Femur (tissue), 1 donor: ENCODE data around the gene KRTAP1-3.
"Not testable (repeated sequence)": the region's sequence is repeated elsewhere in the genome, so short reads cannot be mapped to it uniquely, and the experiment has no call there.

Experiments used
- DNase-seq: peaks from one replicate; pipeline ENCODE4 v3.0.0-alpha.2; 2017

The KRTAP1-3 gene

GRCh38 chr17:41034346-41034935 is at the start of gene KRTAP1-3:
Gene KRTAP1-3, minus strand, starts transcription at chr17:41034874. Its CDS starts 53 bp downstream, at chr17:41034821.
- DNase-seq, result peak; percentile 38

- DNase-seq, result not testable (repeated sequence)
Observed at GRCh38 chr17:41084100-41084856, 49.6 kb upstream of the KRTAP1-3 start, which contains the start of gene KRTAP4-7. Gene KRTAP4-7, plus strand, starts transcription at chr17:41084150. Its CDS starts 57 bp downstream, at chr17:41084207.

GRCh38 chr17:41083427-41083826 is 48.8 kb upstream of the KRTAP1-3 start:
- DNase-seq, result not testable (repeated sequence)

GRCh38 chr17:41082626-41083025 is 48.0 kb upstream of the KRTAP1-3 start:
- no peak for DNase-seq

GRCh38 chr17:41076788-41077187 is 42.1 kb upstream of the KRTAP1-3 start:
- no peak for DNase-seq

- no peak for DNase-seq
Observed at GRCh38 chr17:41073676-41074075, 39.0 kb upstream of the KRTAP1-3 start.

GRCh38 chr17:41071606-41072360 is 37.1 kb upstream of the KRTAP1-3 start:
- peak; percentile 30 for DNase-seq

GRCh38 chr17:41069031-41069430 is 34.4 kb upstream of the KRTAP1-3 start:
- no peak for DNase-seq

- no peak for DNase-seq
Observed at GRCh38 chr17:41067281-41067680, 32.6 kb upstream of the KRTAP1-3 start.

- no peak for DNase-seq
Observed at GRCh38 chr17:41065829-41066624, 31.4 kb upstream of the KRTAP1-3 start, which contains the start of gene KRTAP2-4. Gene KRTAP2-4, minus strand, starts transcription at chr17:41065879. Its CDS starts 34 bp downstream, at chr17:41065845.

GRCh38 chr17:41065016-41065689 is 30.5 kb upstream of the KRTAP1-3 start:
- DNase-seq, result not testable (repeated sequence)

GRCh38 chr17:41064301-41064700 is 29.6 kb upstream of the KRTAP1-3 start:
- DNase-seq, result no peak

GRCh38 chr17:41063449-41063848 is 28.8 kb upstream of the KRTAP1-3 start:
- no peak for DNase-seq

GRCh38 chr17:41061964-41062363 is 27.3 kb upstream of the KRTAP1-3 start:
- DNase-seq, result no peak

GRCh38 chr17:41060052-41060604 is 25.5 kb upstream of the KRTAP1-3 start, which contains the start of gene KRTAP2-3:
Gene KRTAP2-3, minus strand, starts transcription at chr17:41060114. Its CDS starts 64 bp downstream, at chr17:41060050.
- DNase-seq, result no peak

GRCh38 chr17:41059276-41060051 is 24.8 kb upstream of the KRTAP1-3 start:
- DNase-seq, result not testable (repeated sequence)

GRCh38 chr17:41058741-41059140 is 24.1 kb upstream of the KRTAP1-3 start:
- DNase-seq, result no peak

- no peak for DNase-seq
Observed at GRCh38 chr17:41057547-41057946, 22.9 kb upstream of the KRTAP1-3 start.

- DNase-seq, result not testable (repeated sequence)
Observed at GRCh38 chr17:41055130-41055529, 20.5 kb upstream of the KRTAP1-3 start, which contains the start of gene KRTAP2-2. Gene KRTAP2-2, minus strand, starts transcription at chr17:41055230. Its CDS starts 19 bp downstream, at chr17:41055211.

GRCh38 chr17:41054556-41054955 is 19.9 kb upstream of the KRTAP1-3 start:
- DNase-seq, result not testable (repeated sequence)
